GM18519 (cell line): ENCODE results near the gene NEDD4L.

Experiments
- ATAC-seq: cut with Tn5 transposase; IDR thresholded peaks from one replicate; pipeline ENCODE4 v1.9.1; 2021; ENCODE audit warnings: mild to moderate bottlenecking, moderate library complexity; ENCODE audit not compliant: unreplicated experiment, low FRiP score

The NEDD4L gene

DNA sequence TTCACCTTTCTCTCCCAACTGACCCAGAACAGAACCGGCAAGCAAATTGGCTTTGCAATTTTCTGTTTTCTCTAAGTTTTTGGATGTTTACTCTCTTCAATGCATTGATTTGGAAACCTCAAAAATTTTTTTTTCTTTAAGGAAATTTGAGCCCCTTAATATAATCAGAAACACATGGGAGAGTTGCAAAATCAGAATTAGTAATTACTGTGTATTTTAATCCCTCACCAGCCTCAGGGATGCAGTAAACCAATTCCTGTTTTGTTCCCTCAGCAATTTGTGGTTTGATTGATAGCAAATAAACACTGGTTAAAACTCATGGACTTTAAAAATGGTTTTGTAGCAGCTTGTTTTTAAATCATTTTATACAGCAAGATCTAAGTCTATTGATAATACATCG is 281.5 kb downstream of the NEDD4L start:
- ATAC-seq: no peak

DNA sequence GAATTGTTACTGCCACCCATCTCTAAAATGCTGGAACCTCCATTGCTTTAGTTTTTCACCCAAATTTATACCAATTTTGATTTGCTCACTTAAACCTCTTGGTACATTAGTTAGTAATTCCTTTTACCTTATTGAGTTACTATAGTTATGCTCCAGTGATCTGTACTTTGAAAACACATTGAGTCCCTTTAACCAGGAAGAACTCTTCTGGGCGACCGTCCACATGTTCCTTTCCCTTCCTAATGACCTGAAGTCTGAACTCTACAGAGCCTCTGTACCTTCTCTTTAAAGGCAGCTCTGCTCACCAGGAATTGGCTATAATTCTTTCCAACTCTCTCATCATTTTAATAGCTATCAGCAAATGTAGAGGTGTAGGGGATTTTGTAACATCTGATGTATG is 290.0 kb downstream of the NEDD4L start:
- ATAC-seq: no peak

DNA sequence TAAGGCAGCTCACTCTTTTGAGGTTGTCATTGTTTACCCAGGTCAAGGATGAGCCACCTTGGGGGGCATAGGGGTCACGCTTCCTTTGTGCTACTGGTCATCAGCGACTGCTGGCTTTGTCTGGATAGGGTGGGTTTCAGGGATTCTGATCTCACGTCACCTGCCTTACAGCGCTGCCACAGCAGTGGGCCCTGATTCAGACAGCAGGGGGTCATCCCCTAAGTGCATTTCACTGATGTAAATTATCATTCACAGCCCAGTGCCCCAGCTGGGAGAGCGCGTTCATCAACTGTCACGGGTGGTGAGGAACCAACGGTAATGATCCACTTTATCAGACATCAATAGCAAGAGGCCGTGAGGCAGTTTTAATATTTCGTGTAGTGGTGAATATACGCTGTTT is 291.2 kb downstream of the NEDD4L start:
- no peak for ATAC-seq

DNA sequence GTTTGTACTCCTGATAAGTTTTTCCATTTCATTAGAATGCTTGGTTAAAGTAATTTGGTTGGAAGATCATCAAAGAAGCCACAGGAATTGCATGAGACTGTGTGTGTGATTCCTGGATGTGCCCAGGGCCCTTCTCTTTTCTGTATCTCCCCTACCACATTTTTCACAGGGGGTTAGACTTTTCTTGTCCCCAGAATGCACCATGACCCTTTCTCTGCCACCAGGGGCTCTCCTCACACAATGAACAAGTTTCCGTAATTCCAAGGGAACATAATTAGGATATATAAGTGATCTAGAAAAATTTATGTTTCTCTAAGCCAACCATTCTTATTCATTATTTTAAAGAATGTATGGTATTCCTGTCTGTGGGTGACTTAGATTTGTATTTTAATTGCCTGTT is 291.8 kb downstream of the NEDD4L start:
- no peak for ATAC-seq

DNA sequence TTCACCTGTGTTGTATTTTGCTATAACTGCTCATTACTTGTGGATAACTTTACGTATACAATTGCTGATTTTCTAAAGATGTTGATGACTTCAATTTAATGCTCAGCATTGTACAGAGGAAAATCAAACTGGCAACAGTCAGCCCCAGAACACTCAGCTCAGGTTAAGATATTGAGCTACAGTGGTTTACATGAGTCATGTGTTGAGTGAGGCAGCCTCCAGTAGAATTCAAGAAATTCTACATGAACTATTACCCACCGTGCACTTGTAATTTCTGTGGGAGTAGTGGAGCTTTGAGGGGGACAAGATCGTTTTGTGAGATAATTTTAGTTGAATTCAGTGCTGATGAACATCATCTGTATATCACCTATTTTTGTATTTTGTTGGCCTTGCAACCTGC is 292.6 kb downstream of the NEDD4L start:
- no peak for ATAC-seq

DNA sequence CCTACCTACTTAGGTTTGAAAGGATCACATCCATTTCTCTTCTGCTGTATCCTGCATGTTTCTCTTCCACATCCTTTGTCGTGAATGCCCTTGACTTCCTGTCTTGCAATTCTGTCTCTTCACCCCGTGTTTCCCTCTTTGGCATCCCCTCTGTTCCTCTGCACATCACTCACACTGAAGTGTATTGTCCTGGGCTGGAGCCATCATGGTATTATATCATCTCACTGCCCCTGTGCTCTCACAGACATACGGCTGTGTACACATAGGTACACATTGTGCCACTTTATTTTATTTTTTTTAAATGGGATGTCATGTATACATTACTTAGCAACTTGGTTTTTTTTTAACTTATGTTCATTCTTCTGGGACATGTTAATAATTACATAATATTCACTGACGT is 293.3 kb downstream of the NEDD4L start:
- no peak for ATAC-seq

DNA sequence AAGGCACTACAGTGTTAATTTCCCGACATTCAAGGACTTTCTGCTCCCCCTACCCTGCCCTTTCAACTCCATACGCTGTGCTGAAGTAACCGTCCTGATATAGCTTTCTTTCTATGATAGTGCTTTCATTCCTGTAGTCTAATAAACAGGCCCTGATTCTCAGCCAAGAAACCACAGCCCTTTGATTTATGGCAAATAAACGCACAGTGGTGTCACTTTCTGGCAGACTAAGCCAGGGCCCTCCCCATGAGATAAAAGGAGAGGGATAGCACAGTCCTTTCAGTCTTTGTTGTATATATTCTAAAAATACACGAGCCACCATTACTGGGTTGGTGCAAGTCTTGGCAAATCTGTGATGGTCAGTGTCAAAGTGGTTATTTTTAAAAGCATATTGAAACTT is 293.7 kb downstream of the NEDD4L start:
- no peak for ATAC-seq

DNA sequence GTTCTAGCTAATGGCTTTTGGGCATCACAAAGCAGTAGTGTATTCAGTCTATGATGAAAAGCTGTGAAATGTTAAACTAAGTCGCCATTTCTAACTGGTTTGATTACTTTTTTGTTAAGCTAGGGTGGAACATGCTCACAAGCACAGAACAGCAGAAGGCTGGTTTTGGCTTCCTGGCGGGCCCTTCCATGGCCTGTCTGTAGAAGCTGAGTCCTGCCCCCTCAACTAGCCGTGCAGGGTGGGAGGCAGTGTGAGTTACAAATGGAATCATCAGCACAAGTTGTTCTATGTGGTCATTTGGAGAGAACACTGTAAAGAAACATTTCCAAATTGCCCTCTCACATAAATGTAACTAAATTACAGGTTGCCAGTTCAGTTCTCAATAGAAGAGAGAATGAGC is 294.1 kb downstream of the NEDD4L start:
- ATAC-seq: no peak

DNA sequence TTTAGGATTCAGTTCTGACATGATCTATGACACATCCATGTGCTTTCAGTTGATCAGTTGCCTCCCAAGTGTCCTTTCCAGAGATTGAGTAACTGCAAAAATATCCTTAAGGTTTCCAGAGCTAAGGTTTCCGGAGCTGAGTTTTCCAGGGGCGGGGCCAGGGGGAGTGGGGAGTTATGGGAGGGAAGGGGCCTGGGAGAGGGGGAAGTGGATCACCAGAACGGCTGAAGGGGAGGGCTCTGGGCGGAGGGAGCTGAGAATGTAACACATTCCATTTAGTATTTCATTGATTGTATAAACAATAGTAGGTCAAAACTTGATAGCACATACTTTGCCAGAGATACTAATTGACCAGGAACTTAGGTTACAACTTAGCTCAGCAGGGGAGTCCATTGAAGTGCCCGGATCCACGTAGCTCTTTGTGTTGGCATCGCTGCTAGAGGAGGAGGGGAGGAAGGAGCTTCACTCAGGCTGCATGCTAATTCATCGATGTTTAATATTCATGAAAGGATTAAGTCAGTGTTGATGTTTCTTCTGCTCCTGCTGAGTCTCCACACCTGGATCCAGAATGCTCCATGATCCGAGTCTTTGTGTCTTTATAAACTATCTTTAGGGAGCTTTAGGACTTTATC is 295.1 kb downstream of the NEDD4L start:
- ATAC-seq: no peak

DNA sequence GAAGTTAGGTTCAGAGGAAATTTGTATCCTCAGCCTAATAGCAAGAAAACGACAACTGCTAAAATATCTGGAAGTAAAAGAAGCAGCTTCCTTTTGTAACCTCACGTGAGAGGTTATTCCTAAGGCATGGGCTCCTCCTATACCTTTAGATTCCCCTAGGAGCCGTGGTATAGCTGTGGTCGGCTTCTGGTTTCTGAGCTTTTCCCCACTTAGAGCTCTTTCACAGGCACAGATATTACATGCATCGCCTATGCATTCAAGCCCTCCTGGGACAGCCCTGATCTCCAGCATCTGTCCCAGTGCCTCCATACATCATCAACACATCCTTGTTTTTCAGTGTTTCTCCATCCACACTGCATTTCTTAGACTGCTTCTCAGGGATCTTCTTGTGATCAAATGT is 295.9 kb downstream of the NEDD4L start:
- ATAC-seq: no peak

DNA sequence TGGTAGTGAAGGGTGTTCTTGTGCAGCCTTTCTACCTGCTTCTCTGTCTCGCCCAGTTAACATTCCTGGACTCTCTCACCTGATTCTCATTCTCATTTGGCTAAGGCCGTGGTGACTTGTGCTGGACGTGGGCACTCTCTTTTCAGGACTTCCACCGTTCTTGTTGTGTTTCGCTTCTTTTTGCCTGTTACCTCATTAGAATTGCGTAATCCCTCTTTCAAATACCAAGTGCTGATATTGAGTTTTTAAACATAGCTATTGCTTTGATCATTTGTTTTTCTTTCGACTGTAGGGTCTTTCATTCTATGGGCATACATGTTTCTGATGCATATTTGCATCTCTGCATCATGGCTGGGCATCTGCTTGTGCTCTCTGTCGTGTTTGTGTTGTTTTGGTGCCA is 297.9 kb downstream of the NEDD4L start:
- no peak for ATAC-seq

DNA sequence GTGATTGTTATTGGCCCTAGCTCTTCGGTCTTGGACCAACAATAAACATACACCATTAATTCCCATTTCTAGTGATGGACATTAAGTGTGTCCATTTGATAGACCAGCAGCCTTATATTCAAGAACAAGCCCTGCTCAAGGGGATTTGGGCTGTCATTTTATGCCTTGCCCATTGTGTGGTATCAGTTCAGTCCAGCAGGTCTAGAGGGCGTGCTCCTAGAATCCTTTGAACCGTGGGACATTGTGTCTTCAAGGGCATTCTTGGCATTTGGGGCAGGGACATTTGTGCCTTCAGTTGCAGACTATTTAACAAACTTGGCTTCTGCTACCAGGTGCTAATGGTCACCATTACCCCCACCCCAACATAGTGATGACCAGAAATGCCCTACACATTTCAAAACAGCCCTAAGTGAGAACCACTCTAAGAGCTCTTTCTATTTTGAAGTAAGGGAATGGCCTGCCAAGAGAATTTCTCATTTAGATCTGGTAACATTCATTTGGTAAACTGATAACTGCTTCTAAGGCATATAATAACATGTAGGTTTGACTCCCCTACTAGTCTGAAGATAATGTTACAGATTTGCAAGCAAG is 300.1 kb downstream of the NEDD4L start:
- ATAC-seq: no peak

DNA sequence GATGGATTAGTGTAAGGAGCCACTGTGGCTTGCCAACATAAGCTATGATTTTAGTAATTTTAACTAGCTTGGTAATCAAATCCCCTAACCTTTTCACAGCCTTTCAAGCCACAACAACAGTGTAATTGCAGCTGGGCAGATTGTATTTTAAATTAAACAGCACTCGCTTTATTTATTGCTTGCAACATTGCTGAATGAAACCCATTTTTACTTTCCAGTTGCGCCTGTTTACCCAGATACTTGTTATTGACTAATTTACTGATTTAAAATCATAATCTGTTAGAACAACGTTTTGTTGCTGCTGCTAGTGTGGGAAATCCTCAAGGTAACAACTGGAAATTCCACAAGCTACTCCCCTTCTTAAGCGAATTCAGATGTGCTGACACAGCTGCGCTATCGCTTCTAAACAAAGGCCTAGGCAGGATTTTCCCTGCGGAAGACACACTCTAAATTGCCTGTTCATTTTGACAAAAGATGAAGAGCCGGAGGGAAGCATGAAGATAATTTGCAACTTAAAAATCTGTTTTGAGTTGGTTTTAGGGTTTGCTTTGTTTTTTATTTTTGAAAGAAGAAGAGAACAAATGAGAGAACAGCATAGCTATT is 300.9 kb downstream of the NEDD4L start:
- ATAC-seq: no peak

DNA sequence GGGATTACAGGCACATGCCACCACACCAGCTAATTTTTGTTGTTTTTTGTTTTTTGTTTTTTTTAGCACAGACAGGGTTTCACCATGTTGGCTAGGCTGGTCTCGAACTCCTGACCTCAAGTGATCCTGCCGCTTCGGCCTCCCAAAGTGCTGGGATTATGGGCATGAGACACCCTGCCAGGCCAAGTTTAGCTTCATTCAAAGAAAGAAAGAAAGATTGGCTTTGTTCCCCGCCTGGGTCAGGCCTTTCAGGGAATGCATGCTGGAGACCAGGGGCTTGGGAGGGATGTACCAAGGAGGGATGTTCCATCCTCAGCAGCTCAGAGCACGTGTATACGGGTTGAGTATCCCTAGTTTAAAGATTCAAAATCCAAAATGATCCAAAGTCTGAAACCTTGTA is 301.8 kb downstream of the NEDD4L start:
- no peak for ATAC-seq

DNA sequence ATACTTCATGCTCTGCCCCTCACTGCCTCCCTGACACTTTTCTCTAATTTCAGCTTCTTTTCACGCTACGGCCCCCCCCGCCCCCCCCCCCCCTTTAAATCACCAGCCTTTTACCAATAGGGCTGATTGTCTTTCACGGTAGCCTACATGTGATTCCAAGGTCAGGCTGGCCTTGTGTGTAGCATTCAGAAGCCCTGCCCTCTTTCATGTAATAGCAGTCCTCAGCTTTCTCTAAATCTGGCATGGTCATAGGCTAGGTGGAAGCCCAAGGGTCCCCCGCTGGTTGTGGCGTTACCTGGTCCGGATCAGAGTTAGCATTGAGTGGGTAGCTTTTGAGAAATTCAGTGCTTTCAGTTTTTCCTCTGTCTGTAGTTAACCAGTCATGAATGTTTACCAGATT is 303.1 kb downstream of the NEDD4L start:
- no peak for ATAC-seq

DNA sequence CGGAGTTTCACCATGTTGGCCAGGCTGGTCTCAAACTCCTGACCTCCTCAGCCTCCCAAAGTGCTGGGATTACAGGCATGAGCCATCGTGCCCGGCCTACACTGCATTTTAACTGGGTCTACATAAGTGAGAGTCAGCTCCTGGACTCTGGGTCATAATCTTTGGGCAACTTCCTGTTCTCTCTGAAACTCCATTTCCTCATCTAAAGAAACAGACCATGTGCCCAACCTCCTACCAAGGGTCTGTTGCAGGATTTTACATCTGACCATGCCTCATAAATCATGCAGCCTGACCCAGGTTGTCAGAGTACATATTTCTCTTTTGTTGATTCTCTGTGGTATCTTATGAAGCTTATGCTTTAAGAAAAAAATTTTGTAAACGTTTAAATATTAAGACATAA is 304.5 kb downstream of the NEDD4L start:
- no peak for ATAC-seq

DNA sequence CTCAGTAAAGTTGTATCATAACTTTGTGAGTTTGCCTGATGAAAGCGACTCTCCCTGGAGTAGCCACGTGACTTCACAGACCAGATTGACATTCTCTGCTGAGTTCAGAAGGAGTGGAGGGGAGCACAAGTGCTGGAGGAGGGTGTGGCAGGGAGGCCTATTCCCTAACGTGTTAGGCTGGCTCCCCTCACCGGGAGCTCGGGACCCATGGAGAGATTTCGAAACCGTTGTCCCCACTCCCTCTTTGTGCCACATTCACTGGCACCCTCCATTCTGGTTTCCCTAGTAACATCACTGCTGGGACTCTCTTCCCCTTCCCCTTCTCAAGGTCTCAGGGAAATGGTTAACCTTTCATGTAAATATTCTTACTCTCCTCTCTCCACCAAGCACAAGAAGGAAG is 304.9 kb downstream of the NEDD4L start:
- no peak for ATAC-seq

DNA sequence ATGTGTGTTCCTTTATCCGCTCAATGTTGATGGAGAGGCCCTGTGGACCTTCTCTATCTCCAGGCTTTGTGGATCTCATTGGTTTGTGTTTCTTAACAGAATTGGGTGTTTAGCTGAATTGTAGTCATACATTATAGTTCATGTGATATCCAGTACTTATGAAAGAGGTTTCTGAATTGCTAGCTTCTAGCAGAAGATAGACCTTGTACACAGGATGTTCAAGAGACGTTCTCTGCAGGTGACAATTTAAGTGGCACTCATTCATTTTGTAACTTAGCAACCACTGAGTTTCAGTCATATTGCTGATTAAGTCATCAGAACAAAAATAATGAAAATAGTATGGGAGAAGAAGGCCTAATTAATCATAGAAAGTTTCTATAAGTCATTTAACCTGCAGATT is 305.6 kb downstream of the NEDD4L start:
- ATAC-seq: no peak

DNA sequence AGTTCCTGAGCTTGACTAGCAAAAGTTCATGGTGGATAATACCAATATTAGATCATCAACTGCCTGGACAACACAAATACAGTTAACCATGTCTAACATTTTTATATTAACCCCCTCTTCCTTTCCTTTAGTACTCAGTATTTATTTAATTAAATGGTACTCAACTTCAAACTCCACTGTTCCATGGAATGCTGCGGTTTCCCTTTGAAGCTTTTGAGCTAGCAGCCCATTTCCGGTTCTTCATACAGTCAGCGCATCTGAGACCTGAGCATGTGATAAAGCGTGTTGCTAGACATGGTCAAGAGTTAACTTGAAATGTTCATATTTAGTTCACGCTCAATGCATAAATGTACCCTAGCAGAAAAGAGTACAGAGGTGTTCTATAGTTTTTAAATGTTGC is 306.5 kb downstream of the NEDD4L start:
- ATAC-seq: no peak

DNA sequence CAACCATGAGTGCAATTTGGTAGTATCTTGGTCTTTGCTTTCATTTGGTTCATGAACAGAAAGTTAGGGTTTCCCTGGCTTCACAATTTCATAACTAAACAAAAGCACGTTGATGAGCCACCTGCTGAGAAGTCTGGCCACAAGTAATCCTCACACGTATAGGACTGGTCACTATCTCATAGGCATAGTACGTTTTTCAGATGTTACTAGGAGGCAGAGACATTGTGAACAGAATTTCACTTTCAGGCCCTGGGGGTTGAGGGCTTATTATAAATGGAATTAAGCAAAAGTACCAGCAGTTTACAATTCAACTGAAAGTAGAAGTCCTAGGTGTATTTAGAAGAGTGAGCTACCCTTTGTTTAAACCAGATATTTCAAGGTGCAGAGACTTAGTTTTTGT is 307.8 kb downstream of the NEDD4L start:
- ATAC-seq: no peak

DNA sequence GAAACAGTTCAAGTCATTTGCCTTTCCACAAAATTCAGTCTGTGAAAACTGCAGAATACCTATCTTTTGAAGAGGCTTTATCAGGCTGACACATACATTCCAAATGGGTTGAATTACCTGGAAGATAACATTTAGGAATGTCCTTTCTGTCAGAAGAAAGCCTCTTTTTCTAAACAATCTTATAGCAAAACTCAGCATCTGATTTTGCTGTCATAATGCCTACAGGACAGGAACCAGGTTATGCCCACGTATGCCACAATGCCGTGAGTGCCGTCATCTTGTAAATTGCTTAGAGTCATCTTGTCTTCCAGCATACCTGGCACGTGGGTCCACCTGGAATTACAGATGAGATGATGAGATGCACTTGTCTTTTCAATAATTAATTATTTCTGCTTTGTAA is 309.6 kb downstream of the NEDD4L start:
- no peak for ATAC-seq

DNA sequence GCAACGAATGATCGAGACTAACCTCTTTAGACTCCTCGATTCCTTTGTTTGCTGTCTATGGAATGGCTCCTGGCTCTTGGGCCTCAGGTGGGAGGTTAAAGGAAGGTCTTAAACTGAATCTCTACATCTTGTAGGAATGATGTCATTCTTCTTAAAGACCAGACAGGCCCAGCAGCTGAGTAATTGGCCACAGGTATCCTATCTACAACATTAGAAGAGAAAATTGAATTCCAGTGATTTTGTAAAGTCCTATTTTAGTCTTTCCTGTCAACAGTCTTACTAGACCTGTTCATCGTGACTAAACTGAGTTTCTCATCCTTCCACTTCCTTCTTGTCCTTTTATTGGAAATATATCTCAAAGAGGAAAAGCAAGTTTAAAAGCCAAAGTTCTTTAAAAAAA is 310.0 kb downstream of the NEDD4L start:
- ATAC-seq: no peak
